Parathyroid adenoma (tissue), 2 donors: ENCODE data around the gene GLI2.

Source experiments
- H2AFZ ChIP-seq: fragments of 300-600 bp; sonication (generic); one replicate; pipeline ENCODE4 v1.7.0; 2017; ENCODE audit warnings: antibody characterized with exemption, mild to moderate bottlenecking
- H3K27ac ChIP-seq: fragments of 300-600 bp; sonication (generic); one replicate; pipeline ENCODE4 v1.7.0; 2017
- H3K27me3 ChIP-seq: fragments of 300-600 bp; sonication (generic); one replicate; pipeline ENCODE4 v1.7.0; 2017; ENCODE audit warnings: low read length; ENCODE audit not compliant: control insufficient read depth, insufficient read depth
- H3K36me3 ChIP-seq: fragments of 300-600 bp; sonication (generic); one replicate; pipeline ENCODE4 v1.7.0; 2017; ENCODE audit warnings: low read length; ENCODE audit not compliant: control insufficient read depth, insufficient read depth
- H3K4me1 ChIP-seq: fragments of 300-600 bp; sonication (generic); one replicate; pipeline ENCODE4 v1.7.0; 2017; ENCODE audit warnings: control low read depth
- H3K4me2 ChIP-seq: fragments of 300-600 bp; sonication (generic); one replicate; pipeline ENCODE4 v1.7.0; 2017; ENCODE audit warnings: low read length
- H3K4me3 ChIP-seq: fragments of 300-600 bp; sonication (generic); one replicate; pipeline ENCODE4 v1.7.0; 2017; ENCODE audit warnings: low read depth, low read length
- H3K79me2 ChIP-seq: fragments of 300-600 bp; sonication (generic); one replicate; pipeline ENCODE4 v1.7.0; 2017; ENCODE audit warnings: control low read depth
- H3K9ac ChIP-seq: fragments of 300-600 bp; sonication (generic); one replicate; pipeline ENCODE4 v1.7.0; 2017; ENCODE audit warnings: mild to moderate bottlenecking
- H3K9me3 ChIP-seq: fragments of 300-600 bp; sonication (generic); one replicate; pipeline ENCODE4 v1.7.0; 2017; ENCODE audit warnings: low read length; ENCODE audit not compliant: control insufficient read depth
- TF ChIP-seq, protein P1 (sequence below): fragments of 300-600 bp; sonication (generic); IDR thresholded peaks from one replicate; pipeline ENCODE4 v1.7.0; 2017; ENCODE audit warnings: antibody characterized with exemption, mild to moderate bottlenecking
- donor health status: primary hyperparathyroidism.

Gene GLI2

DNA sequence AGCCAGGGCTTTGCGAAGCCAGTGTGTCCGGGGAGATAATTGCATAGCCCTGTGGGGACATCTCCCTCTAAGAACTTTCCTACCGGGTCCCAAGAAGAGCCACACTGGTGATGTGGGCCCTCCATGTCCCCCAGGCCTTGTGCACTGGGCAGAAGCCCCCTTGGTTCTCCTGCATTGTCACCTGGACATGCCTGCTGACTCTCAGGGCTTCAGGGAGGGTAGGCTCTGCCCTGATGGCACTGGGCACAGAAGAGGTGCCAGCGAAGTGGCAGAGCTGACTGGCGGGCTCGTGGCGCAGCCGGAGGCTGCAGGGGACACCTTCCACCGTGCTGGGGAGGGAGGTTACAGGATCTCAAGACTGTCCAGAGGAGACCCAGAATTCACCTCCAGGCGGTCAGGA lies 28.3 kb downstream of the GLI2 start:
- Histone ChIP-seq H3K9ac (no peak overlapping the region), H3K79me2 (no peaks in the 10 kb centered on the region), H2AFZ (no peak overlapping the region), H3K36me3 (no peaks in the 10 kb centered on the region), H3K4me3 (no peak overlapping the region), H3K4me1 (peaks cover 8% of the 10 kb centered on the region), H3K9me3 (no peaks in the 10 kb centered on the region), H3K27ac (no peak overlapping the region), H3K27me3 (no peaks in the 10 kb centered on the region), H3K4me2 (no peak overlapping the region)
- TF ChIP-seq, protein P1, sequence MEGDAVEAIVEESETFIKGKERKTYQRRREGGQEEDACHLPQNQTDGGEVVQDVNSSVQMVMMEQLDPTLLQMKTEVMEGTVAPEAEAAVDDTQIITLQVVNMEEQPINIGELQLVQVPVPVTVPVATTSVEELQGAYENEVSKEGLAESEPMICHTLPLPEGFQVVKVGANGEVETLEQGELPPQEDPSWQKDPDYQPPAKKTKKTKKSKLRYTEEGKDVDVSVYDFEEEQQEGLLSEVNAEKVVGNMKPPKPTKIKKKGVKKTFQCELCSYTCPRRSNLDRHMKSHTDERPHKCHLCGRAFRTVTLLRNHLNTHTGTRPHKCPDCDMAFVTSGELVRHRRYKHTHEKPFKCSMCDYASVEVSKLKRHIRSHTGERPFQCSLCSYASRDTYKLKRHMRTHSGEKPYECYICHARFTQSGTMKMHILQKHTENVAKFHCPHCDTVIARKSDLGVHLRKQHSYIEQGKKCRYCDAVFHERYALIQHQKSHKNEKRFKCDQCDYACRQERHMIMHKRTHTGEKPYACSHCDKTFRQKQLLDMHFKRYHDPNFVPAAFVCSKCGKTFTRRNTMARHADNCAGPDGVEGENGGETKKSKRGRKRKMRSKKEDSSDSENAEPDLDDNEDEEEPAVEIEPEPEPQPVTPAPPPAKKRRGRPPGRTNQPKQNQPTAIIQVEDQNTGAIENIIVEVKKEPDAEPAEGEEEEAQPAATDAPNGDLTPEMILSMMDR: no peak

- peaks cover 8% of the 10 kb centered on the region for H3K4me1 ChIP-seq
- no peaks in the 10 kb centered on the region for H3K27me3 ChIP-seq
- no peaks in the 10 kb centered on the region for H3K36me3 ChIP-seq
- no peaks in the 10 kb centered on the region for H3K79me2 ChIP-seq
- TF ChIP-seq, protein P1: no peak
- H2AFZ ChIP-seq: no peak overlapping the region
- no peaks in the 10 kb centered on the region for H3K9me3 ChIP-seq
- H3K9ac ChIP-seq: no peak overlapping the region
- H3K27ac ChIP-seq: no peak overlapping the region
- H3K4me3 ChIP-seq: no peak overlapping the region
- no peak overlapping the region for H3K4me2 ChIP-seq
Measured at GRCh38 chr2:120764492-120764891, 28.8 kb downstream of the GLI2 start.

- H3K27ac ChIP-seq: no peak overlapping the region
- no peak overlapping the region for H3K9ac ChIP-seq
Measured at GRCh38 chr2:120764991-120765677, 29.5 kb downstream of the GLI2 start.

DNA sequence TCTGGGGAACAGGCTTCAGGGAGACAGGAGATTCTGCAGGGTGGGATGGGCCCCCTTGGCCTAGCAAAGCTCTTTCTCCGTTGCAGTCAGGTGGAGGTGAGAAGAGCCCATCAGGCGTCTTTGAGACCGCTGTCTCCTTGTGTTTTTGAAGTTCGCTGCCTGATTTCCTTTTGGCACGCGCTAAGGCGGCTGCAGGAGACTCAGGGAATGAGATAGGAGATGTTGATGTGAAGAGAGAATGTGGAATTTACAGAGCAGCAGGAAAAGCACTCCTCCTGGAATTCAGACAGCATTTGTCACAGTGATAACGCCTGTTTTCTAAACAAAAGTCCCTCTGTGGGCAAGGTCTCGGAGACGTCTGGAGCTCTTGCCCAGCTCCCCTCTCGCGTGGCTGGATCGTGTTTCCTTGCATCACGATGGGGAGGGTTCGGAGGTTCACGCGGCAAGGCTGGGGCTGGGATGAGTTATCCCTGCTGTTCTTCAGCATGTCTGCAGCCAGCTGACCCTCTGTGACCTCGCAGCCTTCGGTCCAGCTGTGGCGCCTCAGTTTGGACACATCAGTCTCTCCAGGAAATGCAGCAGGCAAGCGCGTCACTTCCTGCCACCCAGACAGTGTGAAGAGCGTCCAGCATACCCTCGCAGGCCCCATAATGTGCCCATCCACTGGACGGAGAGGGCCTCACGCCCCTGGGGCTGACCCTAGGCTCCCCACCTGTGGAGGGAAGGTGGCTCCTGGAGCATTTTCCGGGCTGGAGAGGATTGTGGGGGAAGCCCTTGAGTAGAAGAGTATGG lies 30.2 kb downstream of the GLI2 start:
- Histone ChIP-seq H3K27me3 (no peaks in the 10 kb centered on the region), H2AFZ (no peak overlapping the region), H3K36me3 (no peaks in the 10 kb centered on the region), H3K27ac (peak overlapping the region; percentile 19), H3K4me1 (peaks cover 1% of the 10 kb centered on the region), H3K9me3 (no peaks in the 10 kb centered on the region), H3K9ac (no peak overlapping the region), H3K4me2 (no peak overlapping the region), H3K4me3 (no peak overlapping the region), H3K79me2 (no peaks in the 10 kb centered on the region)
- TF ChIP-seq, protein P1: no peak

More at GRCh38 chr2:120764991-120765677, 29.5 kb downstream of the GLI2 start:
- Histone ChIP-seq H3K79me2 (no peaks in the 10 kb centered on the region), H2AFZ (no peak overlapping the region), H3K4me1 (peaks cover 8% of the 10 kb centered on the region), H3K27me3 (no peaks in the 10 kb centered on the region), H3K36me3 (no peaks in the 10 kb centered on the region), H3K9me3 (no peaks in the 10 kb centered on the region), H3K4me3 (no peak overlapping the region), H3K4me2 (no peak overlapping the region)
- TF ChIP-seq, protein P1: no peak
